Keratinocyte (primary cell): ENCODE measurements around the gene SETD1B. TPM values are rescaled to one million over a fixed set of nuclear protein-coding genes. Genes with fewer than 3 reads are reported as not detected.

Experiments used
- DNase-seq: peaks from one replicate; pipeline ENCODE4 v3.0.0-alpha.2; 2011; ENCODE audit warnings: low read depth, missing footprints, low spot score
- FAIRE-seq: peaks from 2 replicates; lab custom pipeline; 2011; peaks lifted over from hg19 to GRCh38; lab: Jason Lieb, UNC
- H2AFZ ChIP-seq: 2 replicates; pipeline ENCODE4 v1.6.0; 2012; ENCODE audit warnings: low read length, control low read depth, inconsistent platforms; ENCODE audit not compliant: control insufficient read depth
- H3K27ac ChIP-seq: 2 replicates; pipeline ENCODE4 v1.5.1; 2011; ENCODE audit warnings: low read length; ENCODE audit not compliant: control insufficient read depth, insufficient read depth
- H3K27me3 ChIP-seq: 3 replicates; pipeline ENCODE4 v1.6.0; 2011; ENCODE audit warnings: low read length; ENCODE audit not compliant: control insufficient read depth, insufficient read depth; ENCODE audit errors: extremely low read depth
- H3K36me3 ChIP-seq, 2 experiments: 2 replicates in 1 of 2; 3 replicates in 1 of 2; pipeline ENCODE4 v1.5.1; 2011; ENCODE audit warnings: low read length in 2 of 2, mild to moderate bottlenecking in 1 of 2; ENCODE audit not compliant: control insufficient read depth in 2 of 2, insufficient read depth in 2 of 2; ENCODE audit errors: extremely low read depth in 1 of 2
- H3K4me1 ChIP-seq: 3 replicates; pipeline ENCODE4 v1.5.1; 2011; ENCODE audit warnings: low read length; ENCODE audit not compliant: control insufficient read depth, insufficient read depth; ENCODE audit errors: extremely low read depth
- H3K4me2 ChIP-seq: 3 replicates; pipeline ENCODE4 v1.6.0; 2011; ENCODE audit warnings: low read depth, low read length; ENCODE audit not compliant: control insufficient read depth, insufficient read depth; ENCODE audit errors: extremely low read depth
- H3K4me3 ChIP-seq, 3 experiments: fragments of 200-600 bp in 1 of 3; sonication (generic) in 1 of 3; 2 replicates in 2 of 3; 3 replicates in 1 of 3; pipeline ENCODE4 v1.5.1; 2011 to 2016; ENCODE audit warnings: low read length in 3 of 3, mild to moderate bottlenecking in 3 of 3, control low read depth in 2 of 3, inconsistent platforms in 1 of 3, low read depth in 1 of 3, mixed read lengths in 1 of 3, mixed run types in 1 of 3, moderate library complexity in 1 of 3; ENCODE audit not compliant: control insufficient read depth in 2 of 3, insufficient read depth in 2 of 3; ENCODE audit errors: extremely low read depth in 1 of 3
- H3K79me2 ChIP-seq: 2 replicates; pipeline ENCODE4 v1.6.0; 2012; ENCODE audit warnings: low read length; ENCODE audit not compliant: control insufficient read depth, insufficient read depth
- H3K9ac ChIP-seq: 3 replicates; pipeline ENCODE4 v1.6.0; 2011; ENCODE audit warnings: low read length; ENCODE audit not compliant: control insufficient read depth, insufficient read depth; ENCODE audit errors: extremely low read depth
- H3K9me1 ChIP-seq: 3 replicates; pipeline ENCODE4 v1.6.0; 2011; ENCODE audit warnings: low read length; ENCODE audit not compliant: control insufficient read depth, insufficient read depth; ENCODE audit errors: extremely low read depth
- H3K9me3 ChIP-seq: 2 replicates; pipeline ENCODE4 v1.5.1; 2012; ENCODE audit warnings: low read depth, low read length; ENCODE audit not compliant: control insufficient read depth
- H4K20me1 ChIP-seq: 3 replicates; pipeline ENCODE4 v1.6.0; 2011; ENCODE audit warnings: low read length; ENCODE audit not compliant: control insufficient read depth, insufficient read depth; ENCODE audit errors: extremely low read depth
- EZH2 ChIP-seq: IDR thresholded peaks from one replicate; pipeline ENCODE4 v1.6.1; 2012; ENCODE audit warnings: inconsistent platforms, mild to moderate bottlenecking, low read length, moderate library complexity
- dilution Hi-C: fragments of 300-500 bp; cut with MboI; formaldehyde crosslinking; loops from one replicate; pipeline ENCODE4 v1.7.0; 2020; ENCODE audit warnings: low sequenced_read_pairs; ENCODE audit not compliant: extremely low pct_ligation_motif_present
- polyA plus RNA-seq, 5 experiments: library from polyadenylated mRNA; depleted of rRNA in 3 of 5; stranded (reverse) in 3 of 5; stranded (forward) in 1 of 5; unstranded in 1 of 5; fragments of >200 nt; gene quantifications; 1 replicate in 1 of 5; 2 replicates in 3 of 5; 3 replicates in 1 of 5; pipeline versions ENCODE4 v1.2.1 to v1.2.3, GENCODE V29; 2011 to 2012; ENCODE audit warnings: missing spikeins in 2 of 5, low read depth in 1 of 5, low replicate concordance in 1 of 5
- TF ChIP-seq, protein P1 (sequence below), 3 experiments: IDR thresholded peaks in 1 of 3; conservative IDR thresholded peaks in 1 of 3; optimal IDR thresholded peaks in 1 of 3; 2 replicates in 2 of 3; 3 replicates in 1 of 3; pipeline versions ENCODE3 to v1.5.1; 2011; ENCODE audit warnings: low read length in 3 of 3, mild to moderate bottlenecking in 3 of 3, moderate library complexity in 2 of 3, control low read depth in 1 of 3, inconsistent platforms in 1 of 3; ENCODE audit not compliant: insufficient read depth in 2 of 3; ENCODE audit errors: extremely low read depth in 1 of 3

Gene SETD1B
- polyA plus RNA-seq, 1 donor (not counting 4 experiments of a cell fraction or from before 2014, with no cell fraction given) = 0.72 TPM

DNA sequence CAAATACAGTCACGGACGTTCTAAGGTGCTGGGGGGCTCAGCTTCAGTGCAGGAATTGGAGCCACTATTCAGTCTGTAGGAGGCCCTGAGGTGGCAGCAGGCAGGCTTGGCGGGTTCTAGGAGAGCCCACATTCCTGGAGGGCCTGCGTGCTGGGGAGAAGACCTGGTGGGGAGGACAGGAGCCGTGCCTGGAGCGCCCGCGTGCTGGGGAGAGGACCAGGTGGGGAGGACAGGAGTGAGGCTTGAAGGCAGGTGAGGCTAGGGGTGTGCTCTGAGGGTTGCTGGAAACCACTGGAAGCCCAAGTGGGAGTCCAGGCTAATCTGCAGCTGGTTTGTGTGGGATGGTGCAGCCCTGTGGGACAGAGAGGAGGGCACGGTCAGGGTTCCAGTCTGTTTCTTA lies 33.4 kb upstream of the SETD1B start:
- FAIRE-seq (no peak), DNase-seq (no peak)
- H2AFZ ChIP-seq = no peak overlapping the region
- H3K9me1 ChIP-seq = no peaks in the 10 kb centered on the region
- no peak overlapping the region for H3K9ac ChIP-seq
- H4K20me1 ChIP-seq = no peaks in the 10 kb centered on the region
- H3K9me3 ChIP-seq = no peaks in the 10 kb centered on the region
- H3K4me3 ChIP-seq = no peak overlapping the region
- peaks cover 10% of the 10 kb centered on the region for H3K4me1 ChIP-seq
- peaks cover 0 to 2% of the 10 kb centered on the region in 2 experiments for H3K36me3 ChIP-seq
- no peak overlapping the region for H3K27ac ChIP-seq
- H3K27me3 ChIP-seq = no peaks in the 10 kb centered on the region
- no peaks in the 10 kb centered on the region for H3K79me2 ChIP-seq
- no peak overlapping the region for H3K4me2 ChIP-seq
- dilution Hi-C loops = no loop called here
- TF ChIP-seq EZH2 = no peak
- TF ChIP-seq, protein P1, sequence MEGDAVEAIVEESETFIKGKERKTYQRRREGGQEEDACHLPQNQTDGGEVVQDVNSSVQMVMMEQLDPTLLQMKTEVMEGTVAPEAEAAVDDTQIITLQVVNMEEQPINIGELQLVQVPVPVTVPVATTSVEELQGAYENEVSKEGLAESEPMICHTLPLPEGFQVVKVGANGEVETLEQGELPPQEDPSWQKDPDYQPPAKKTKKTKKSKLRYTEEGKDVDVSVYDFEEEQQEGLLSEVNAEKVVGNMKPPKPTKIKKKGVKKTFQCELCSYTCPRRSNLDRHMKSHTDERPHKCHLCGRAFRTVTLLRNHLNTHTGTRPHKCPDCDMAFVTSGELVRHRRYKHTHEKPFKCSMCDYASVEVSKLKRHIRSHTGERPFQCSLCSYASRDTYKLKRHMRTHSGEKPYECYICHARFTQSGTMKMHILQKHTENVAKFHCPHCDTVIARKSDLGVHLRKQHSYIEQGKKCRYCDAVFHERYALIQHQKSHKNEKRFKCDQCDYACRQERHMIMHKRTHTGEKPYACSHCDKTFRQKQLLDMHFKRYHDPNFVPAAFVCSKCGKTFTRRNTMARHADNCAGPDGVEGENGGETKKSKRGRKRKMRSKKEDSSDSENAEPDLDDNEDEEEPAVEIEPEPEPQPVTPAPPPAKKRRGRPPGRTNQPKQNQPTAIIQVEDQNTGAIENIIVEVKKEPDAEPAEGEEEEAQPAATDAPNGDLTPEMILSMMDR (optimal IDR thresholded peaks at IDR 0.05 in 1 of 3, IDR thresholded peaks at IDR 0.05 in 1 of 3, conservative IDR thresholded peaks at IDR 0.05 in 1 of 3; ENCODE audit: extremely low read depth in 1 of 3, insufficient read depth in 2 of 3, low read length in 3 of 3) = no peak

- no peak for TF ChIP-seq EZH2
- TF ChIP-seq, protein P1 (optimal IDR thresholded peaks at IDR 0.05 in 1 of 3, IDR thresholded peaks at IDR 0.05 in 1 of 3, conservative IDR thresholded peaks at IDR 0.05 in 1 of 3; ENCODE audit: extremely low read depth in 1 of 3, insufficient read depth in 2 of 3, low read length in 3 of 3) = no peak
- H3K79me2 ChIP-seq = no peaks in the 10 kb centered on the region
- DNase-seq (no peak), FAIRE-seq (no peak)
- H3K27ac ChIP-seq = no peak overlapping the region
- H3K4me1 ChIP-seq = peaks cover 3% of the 10 kb centered on the region
- H2AFZ ChIP-seq = no peak overlapping the region
- H3K27me3 ChIP-seq = no peaks in the 10 kb centered on the region
- no peaks in the 10 kb centered on the region for H3K9me1 ChIP-seq
- H3K36me3 ChIP-seq = peaks cover 0 to 2% of the 10 kb centered on the region in 2 experiments
- H4K20me1 ChIP-seq = no peaks in the 10 kb centered on the region
- H3K9me3 ChIP-seq = no peaks in the 10 kb centered on the region
- dilution Hi-C loops = no loop called here
- H3K4me2 ChIP-seq = no peak overlapping the region
- no peak overlapping the region for H3K4me3 ChIP-seq
- no peak overlapping the region for H3K9ac ChIP-seq
Observed at GRCh38 chr12:121770813-121771625, 32.8 kb upstream of the SETD1B start.
